Lower leg skin (tissue), 3 donors: ENCODE results near the gene JPT2.

Experiments
- CTCF ChIP-seq, 3 donors: fragments of 450-650 bp; IDR thresholded peaks; one replicate each; pipeline ENCODE4 v1.5.1; 2016; ENCODE audit warnings: antibody characterized with exemption in 3 of 3, mild to moderate bottlenecking in 3 of 3, moderate library complexity in 2 of 3
- POLR2A ChIP-seq, 2 donors: fragments of 450-650 bp; IDR thresholded peaks; one replicate each; pipeline ENCODE4 v1.6.1; 2016 to 2017; ENCODE audit warnings: antibody characterized with exemption in 2 of 2, mild to moderate bottlenecking in 1 of 2, moderate library complexity in 1 of 2

DNA sequence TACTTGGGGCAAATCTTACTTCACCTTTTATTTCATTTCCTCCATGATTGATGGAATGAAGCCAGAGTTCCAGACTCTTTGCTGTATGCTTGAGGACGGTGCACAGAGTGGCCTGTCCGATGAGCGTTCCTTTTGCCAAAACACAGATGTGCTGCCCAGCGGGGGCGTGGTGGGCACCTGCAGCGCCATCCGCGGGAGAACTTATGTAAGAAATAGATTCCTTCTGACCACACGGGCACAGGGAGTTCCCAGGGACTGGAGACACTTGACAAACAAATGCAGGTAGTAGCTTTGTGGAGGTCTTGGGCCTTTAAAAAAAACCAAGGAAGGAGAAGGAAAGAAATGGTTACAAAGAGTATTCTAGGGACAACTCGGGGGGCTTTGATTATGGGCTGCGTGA is 35.3 kb upstream of the JPT2 start:
- no peak for TF ChIP-seq CTCF (IDR thresholded peaks at IDR 0.05)
- no peak for TF ChIP-seq POLR2A (IDR thresholded peaks at IDR 0.05)
